ENCODE results near the gene CLCNKB.
"Not testable (repeated sequence)": the region's sequence is repeated elsewhere in the genome, so short reads cannot be mapped to it uniquely, and the experiment has no call there.

Gene CLCNKB

DNA sequence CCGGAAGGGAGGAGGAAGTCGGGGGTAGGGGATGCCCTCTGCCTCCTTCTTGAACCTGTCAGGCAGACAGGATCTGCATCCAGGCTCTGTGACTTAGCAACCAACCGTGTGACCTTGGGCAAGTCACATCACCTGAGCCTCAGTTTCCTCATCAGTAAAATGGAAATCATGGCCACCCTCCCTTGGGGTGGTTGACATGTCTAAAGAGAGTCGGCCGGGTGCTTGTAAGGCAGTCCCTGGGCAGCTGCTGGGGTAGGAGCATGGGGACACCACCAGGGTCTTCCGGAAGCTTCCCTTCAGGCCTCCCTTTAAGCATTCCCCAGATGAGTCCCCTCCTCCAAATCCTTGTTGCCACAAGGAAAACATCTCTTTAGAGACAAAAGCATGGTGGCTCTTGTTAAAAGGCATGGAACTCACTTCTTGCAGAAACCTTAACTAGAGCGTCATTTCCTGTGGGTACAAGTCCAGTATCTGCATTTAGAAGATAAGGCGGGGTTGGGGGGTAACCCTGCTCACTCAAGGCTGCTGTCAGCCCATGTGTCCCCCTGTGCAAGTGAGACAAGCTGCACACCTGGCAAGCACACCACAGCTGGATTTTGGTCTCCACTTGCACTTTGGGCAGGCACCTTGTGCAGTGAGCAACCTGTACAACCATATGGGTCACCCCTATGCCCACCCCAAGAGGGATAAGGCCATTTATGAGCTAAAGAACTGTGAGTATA is 10.4 kb downstream of the CLCNKB start:
- Histone ChIP-seq H3K9ac (ENCODE audit: low read depth, low read length) (no peak overlapping the region), H3K9me3 (replicated peaks; ENCODE audit: low read length) (no peaks in the 10 kb centered on the region), H3K27me3 (ENCODE audit: control insufficient read depth, insufficient read depth, low read length) (peaks cover 8% of the 10 kb centered on the region)

DNA sequence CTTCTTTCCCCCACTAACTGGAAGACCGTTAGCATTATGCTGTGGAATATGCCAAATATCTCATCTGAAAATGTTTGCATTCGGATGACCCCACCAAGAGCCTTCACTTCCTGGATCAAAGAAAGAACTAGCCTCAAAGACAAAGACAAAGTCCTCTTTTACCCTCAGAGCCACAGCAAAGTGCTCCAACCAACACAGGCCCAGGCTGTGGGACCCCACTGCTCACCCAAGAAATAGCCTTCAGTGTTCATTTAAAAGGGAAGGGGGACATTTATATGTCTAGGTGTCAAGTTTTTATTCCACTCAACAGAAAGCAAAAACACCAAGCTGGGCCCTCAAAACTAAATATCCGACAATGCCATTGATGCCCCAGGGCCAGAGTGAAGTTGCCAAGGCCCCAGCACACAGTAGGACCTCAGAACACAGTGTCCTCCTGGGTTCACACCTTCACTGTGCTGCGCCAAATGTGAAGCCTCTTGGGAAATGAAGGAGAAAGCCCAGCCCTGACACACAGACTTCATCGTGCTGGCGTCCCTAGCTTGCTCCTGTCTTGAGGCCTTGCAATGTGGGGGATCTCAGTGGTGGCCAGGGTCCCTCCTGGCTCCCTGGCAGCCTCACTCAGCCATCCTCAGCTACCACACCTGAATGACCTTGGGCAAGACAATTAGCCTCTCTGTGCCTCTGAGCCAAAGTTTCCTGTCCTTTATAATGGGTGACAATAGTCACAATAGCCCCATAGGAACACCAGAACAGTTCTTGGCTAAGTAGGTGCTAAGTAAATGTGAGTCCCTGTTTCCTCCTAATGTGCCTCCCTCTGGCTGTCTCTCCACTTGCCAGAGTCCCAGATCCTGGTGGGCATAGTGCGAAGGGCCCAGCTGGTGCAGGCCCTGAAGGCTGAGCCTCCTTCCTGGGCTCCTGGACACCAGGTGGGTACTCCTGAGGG is 11.3 kb downstream of the CLCNKB start:
- Histone ChIP-seq H3K9me3 (replicated peaks; ENCODE audit: low read length) (no peaks in the 10 kb centered on the region), H3K4me1 (ENCODE audit: control insufficient read depth, insufficient read depth, low read length) (no peaks in the 10 kb centered on the region), H3K4me3 (ENCODE audit: low read length) (no peak overlapping the region), H3K9ac (ENCODE audit: low read depth, low read length) (no peak overlapping the region), H3K27me3 (ENCODE audit: control insufficient read depth, insufficient read depth, low read length) (peaks cover 8% of the 10 kb centered on the region), H3K4me2 (ENCODE audit: low read length) (no peak overlapping the region), H3K36me3 (ENCODE audit: insufficient read depth, low read length) (no peaks in the 10 kb centered on the region)

More for the DNA sequence above, 10.4 kb downstream of the CLCNKB start:
- H3K4me1 ChIP-seq (ENCODE audit: control insufficient read depth, insufficient read depth, low read length), result peaks cover under 1% of the 10 kb centered on the region
- no peak overlapping the region for H3K4me3 ChIP-seq (ENCODE audit: low read length)
- no peaks in the 10 kb centered on the region for H3K36me3 ChIP-seq (ENCODE audit: insufficient read depth, low read length)
- no peak overlapping the region for H3K4me2 ChIP-seq (ENCODE audit: low read length)

DNA sequence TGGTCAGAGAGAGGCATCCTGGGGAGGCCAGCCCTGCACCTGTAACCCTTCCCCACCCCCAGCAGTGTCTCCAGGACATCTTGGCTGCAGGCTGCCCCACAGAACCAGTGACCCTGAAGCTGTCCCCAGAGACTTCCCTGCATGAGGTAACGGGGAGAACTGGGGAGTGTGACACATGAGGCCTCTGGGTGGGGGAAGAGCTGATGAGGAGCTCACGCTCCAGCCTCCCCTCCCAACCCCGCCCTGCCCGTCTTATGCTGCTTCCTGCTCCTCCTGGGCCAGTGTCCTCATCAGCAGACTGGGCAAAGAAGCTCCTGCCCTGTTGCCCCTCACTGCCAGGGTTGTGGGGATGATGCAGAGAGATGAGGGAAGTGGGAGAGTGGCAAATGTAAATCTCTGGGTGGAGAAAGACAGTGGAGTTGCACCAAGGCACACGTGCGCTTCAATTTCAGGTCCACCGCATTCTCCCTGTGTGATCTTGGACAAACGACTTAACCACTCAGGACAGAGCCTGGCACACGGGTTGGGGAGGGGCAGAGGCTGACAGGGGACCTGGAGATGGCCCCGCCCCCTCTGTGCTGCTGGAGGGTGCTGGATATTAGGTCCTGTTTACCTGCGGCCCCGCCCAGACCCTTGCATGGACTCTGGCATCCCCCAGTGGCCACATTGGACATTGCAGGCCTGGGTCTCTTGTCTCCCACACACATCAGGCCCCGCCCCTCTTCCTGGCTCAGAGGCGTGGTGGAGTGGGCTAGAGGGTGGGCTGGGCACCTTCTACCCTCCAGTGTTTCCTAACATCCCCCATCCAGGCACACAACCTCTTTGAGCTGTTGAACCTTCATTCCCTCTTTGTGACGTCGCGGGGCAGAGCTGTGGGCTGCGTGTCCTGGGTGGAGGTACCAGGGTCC is 12.3 kb downstream of the CLCNKB start:
- Histone ChIP-seq H3K4me2 (ENCODE audit: low read length) (no peak overlapping the region), H3K9ac (ENCODE audit: low read depth, low read length) (no peak overlapping the region), H3K4me3 (ENCODE audit: low read length) (no peak overlapping the region)

DNA sequence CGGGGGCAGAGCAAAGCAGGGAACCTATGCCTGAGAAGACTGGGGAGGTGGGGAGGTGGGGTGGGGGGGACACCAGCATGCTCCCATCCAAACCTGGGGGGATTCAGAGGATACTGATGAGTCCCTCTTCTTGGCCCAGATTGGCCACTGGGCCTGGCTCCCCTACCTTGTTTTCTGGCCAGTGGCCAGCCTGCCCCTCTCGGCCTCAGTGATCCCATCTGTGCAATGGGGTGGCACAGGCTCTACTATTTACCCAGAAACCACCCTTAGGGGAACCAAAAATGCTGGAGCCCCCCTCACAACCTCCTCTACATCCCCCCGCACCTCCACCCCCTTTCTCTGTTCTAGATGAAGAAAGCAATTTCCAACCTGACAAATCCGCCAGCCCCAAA is 12.9 kb downstream of the CLCNKB start:
- not testable (repeated sequence) for H3K9ac ChIP-seq (ENCODE audit: low read depth, low read length); H3K36me3 ChIP-seq (ENCODE audit: insufficient read depth, low read length); H3K4me1 ChIP-seq (ENCODE audit: control insufficient read depth, insufficient read depth, low read length); H3K9me3 ChIP-seq (replicated peaks; ENCODE audit: low read length); H3K27me3 ChIP-seq (ENCODE audit: control insufficient read depth, insufficient read depth, low read length); H3K4me2 ChIP-seq (ENCODE audit: low read length); H3K4me3 ChIP-seq (ENCODE audit: low read length)

More for the DNA sequence above, 12.3 kb downstream of the CLCNKB start:
- no peaks in the 10 kb centered on the region for H3K4me1 ChIP-seq (ENCODE audit: control insufficient read depth, insufficient read depth, low read length)
- H3K9me3 ChIP-seq (replicated peaks; ENCODE audit: low read length), result no peaks in the 10 kb centered on the region
- H3K27me3 ChIP-seq (ENCODE audit: control insufficient read depth, insufficient read depth, low read length), result peaks cover 8% of the 10 kb centered on the region
- H3K36me3 ChIP-seq (ENCODE audit: insufficient read depth, low read length), result no peaks in the 10 kb centered on the region

DNA sequence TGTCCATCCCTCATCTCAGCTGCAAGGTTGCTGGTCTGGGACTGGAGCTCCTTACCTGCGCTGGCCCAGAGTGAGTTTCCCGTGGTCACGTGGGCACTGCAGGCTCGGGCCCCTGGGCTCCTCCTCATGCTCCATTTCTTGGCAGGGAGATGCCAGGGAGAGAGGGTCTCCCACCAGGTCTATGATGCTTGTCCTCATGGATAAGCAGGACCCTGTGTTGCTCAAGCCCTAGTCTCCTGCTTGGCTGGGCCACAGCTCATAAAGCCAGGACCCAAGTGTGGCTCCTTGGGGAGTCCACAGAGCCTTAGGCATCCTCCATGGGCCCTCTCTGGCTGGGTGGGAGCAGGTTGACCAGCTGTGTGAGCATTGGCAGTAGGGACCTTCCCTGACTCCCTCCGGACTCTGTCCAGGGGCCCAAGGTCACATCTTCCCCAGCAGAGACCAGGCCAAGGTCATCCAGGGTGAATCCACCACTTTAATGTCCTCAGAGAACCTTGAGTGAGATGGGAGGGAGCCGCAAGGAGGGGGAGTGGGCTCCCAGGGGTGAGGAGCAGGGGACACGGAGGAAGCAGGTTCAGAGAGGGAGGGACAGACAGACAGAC is 13.8 kb downstream of the CLCNKB start:
- not testable (repeated sequence) for H3K4me2 ChIP-seq (ENCODE audit: low read length); H3K36me3 ChIP-seq (ENCODE audit: insufficient read depth, low read length); H3K9me3 ChIP-seq (replicated peaks; ENCODE audit: low read length); H3K4me3 ChIP-seq (ENCODE audit: low read length); H3K9ac ChIP-seq (ENCODE audit: low read depth, low read length); H3K4me1 ChIP-seq (ENCODE audit: control insufficient read depth, insufficient read depth, low read length); H3K27me3 ChIP-seq (ENCODE audit: control insufficient read depth, insufficient read depth, low read length)

DNA sequence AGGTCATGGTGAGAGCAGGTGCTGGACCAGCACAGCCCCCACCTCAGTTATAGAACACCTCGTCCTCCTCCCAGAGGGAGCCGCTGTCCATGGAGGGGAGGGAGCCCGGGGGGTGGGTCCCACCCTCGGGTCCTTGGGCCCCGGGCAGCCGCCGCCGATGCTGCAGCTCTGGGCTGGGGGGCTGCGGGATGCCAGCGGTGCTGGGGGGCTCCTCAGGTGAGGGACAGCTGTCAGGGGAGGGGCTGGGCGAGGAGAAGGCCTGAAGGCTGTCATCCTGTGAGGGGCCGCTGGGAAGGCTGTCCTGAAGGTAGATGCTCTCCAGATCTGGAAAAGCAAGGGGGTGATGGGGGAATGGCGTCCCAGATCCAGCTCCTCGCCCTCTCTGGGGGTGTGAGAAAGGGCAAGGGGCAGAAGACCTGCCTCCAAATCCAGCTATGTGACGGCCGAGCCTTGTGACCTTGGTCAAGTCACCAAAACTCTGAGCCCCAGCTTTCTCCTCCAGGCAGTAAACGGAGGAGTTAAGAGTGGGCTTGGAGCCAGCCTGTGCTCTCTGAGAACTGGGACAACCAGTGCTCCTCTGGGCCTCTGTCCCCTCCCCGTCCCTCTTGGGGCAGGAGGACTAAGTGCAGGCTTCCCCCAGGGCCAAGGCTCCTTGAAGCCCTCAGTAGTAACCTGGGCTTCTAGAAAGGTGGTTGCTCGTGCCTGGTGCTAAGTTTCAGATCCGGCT is 15.0 kb downstream of the CLCNKB start:
- not testable (repeated sequence) for H3K4me1 ChIP-seq (ENCODE audit: control insufficient read depth, insufficient read depth, low read length); H3K9ac ChIP-seq (ENCODE audit: low read depth, low read length); H3K4me3 ChIP-seq (ENCODE audit: low read length); H3K4me2 ChIP-seq (ENCODE audit: low read length); H3K36me3 ChIP-seq (ENCODE audit: insufficient read depth, low read length); H3K27me3 ChIP-seq (ENCODE audit: control insufficient read depth, insufficient read depth, low read length); H3K9me3 ChIP-seq (replicated peaks; ENCODE audit: low read length)

DNA sequence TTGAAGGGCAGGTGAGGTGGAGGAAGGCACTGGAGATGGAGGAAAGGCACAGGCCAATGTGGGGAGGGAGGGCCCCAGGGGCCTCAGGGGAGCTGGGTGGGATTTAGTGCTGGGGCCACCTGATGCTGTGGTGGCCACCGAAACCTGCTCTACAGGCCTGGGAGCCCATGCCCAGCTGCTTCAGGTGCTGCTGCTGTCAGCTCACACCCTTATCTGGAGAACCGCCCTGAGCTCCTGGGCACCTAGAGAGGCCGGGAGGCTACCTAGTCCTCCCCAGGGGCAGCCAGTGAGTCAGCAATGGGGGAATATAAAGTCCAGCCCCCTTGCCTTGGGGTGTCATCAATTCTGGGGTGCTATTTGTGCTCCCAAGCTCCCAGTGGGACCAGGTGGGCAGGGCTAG is 17.7 kb downstream of the CLCNKB start:
- Histone ChIP-seq H3K9ac (ENCODE audit: low read depth, low read length) (no peak overlapping the region), H3K27me3 (ENCODE audit: control insufficient read depth, insufficient read depth, low read length) (peaks cover 19% of the 10 kb centered on the region), H3K36me3 (ENCODE audit: insufficient read depth, low read length) (no peaks in the 10 kb centered on the region), H3K4me1 (ENCODE audit: control insufficient read depth, insufficient read depth, low read length) (no peaks in the 10 kb centered on the region), H3K9me3 (replicated peaks; ENCODE audit: low read length) (no peaks in the 10 kb centered on the region), H3K4me3 (ENCODE audit: low read length) (no peak overlapping the region), H3K4me2 (ENCODE audit: low read length) (no peak overlapping the region)

DNA sequence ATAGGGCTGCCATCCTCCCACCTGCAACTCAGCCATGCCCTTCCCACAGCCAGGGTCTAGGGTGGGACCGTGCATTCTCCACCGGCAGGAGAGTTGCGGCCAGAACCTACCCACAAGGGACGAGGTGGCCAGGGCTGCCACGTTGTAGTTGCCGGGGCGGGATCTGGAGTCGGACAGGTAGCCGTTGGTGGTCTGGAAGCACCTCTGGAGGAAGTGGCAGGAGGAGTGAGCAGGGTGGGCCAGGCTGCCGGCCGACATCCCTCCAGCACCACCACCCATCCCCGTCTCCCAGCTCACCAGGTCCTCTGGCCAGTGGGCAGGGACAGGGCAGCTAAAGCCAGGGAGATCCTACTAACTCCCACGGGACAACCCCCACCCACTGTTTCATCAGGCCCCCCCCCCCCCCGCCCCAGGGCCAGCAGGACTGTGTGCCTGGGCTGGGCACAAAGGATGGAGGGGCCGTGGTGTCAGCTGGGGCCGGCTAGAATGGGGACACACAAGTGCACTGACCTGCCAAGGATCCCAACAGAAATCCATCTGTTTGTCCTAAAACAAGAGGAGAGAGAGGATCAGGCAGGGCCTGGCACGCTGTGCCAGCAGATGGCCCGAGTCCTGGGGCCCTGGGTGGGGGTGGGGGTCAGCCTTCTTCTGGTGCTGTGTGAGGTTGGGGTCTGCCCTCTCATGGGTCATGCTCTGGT is 18.6 kb downstream of the CLCNKB start:
- H3K4me2 ChIP-seq (ENCODE audit: low read length); H3K4me3 ChIP-seq (ENCODE audit: low read length); H3K4me1 ChIP-seq (ENCODE audit: control insufficient read depth, insufficient read depth, low read length); H3K9me3 ChIP-seq (replicated peaks; ENCODE audit: low read length); H3K9ac ChIP-seq (ENCODE audit: low read depth, low read length); H3K36me3 ChIP-seq (ENCODE audit: insufficient read depth, low read length): not testable (repeated sequence)
- H3K27me3 ChIP-seq (ENCODE audit: control insufficient read depth, insufficient read depth, low read length), result peaks cover 19% of the 10 kb centered on the region

DNA sequence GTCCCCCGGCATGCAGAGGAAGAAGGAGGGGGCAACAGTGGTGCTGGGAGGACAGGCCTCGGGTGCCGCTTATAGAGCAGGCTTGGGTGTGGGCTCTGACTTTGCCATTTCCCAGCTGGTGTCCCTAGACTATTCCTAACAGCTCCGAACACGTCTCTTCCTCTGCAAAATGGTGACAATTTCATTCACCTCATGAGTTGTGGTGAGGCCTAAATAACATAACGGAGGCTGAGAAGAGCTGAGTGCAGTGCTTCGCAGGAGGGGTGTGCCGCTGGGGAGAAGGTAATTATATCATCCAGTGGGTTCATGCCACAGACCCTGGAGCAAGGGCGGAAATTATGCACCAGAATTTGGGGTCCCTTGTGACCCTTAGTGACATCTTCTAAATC is 19.1 kb downstream of the CLCNKB start:
- H3K36me3 ChIP-seq (ENCODE audit: insufficient read depth, low read length); H3K4me3 ChIP-seq (ENCODE audit: low read length); H3K9me3 ChIP-seq (replicated peaks; ENCODE audit: low read length); H3K4me1 ChIP-seq (ENCODE audit: control insufficient read depth, insufficient read depth, low read length); H3K4me2 ChIP-seq (ENCODE audit: low read length); H3K9ac ChIP-seq (ENCODE audit: low read depth, low read length): not testable (repeated sequence)
- H3K27me3 ChIP-seq (ENCODE audit: control insufficient read depth, insufficient read depth, low read length), result peaks cover 15% of the 10 kb centered on the region

DNA sequence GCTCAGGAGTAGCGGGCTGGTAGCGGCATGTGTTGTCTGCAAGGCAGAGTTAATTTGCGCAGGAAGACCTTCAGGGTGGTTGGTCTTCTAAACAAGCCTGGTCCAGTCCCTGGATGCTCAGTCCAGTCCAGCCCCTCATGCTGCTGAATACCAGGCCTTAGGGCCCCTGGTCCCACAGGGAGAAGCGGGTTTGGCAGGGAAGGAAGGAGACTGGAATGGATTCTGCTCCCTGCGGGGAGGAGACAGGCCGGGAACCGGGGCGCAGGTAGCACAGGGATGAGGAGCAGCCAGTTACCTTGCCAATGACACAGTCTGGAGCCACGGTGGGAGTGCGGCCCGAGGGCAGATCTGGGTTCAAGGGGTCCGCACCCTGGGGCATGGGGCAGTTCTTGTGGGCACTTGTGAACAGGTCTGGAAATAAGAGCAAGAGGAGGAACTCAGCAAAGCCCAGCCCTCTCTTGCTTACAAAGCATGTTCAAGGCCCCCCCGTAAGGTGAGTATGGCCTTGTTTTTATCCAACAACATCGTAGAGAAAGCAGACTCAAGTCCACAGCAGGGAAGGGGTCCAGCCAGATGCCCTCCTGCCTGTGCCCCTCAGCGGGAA is 19.7 kb downstream of the CLCNKB start:
- Histone ChIP-seq H3K27me3 (ENCODE audit: control insufficient read depth, insufficient read depth, low read length) (peaks cover 15% of the 10 kb centered on the region), H3K4me2 (ENCODE audit: low read length) (no peak overlapping the region), H3K9ac (ENCODE audit: low read depth, low read length) (no peak overlapping the region), H3K9me3 (replicated peaks; ENCODE audit: low read length) (no peaks in the 10 kb centered on the region), H3K4me3 (ENCODE audit: low read length) (no peak overlapping the region), H3K4me1 (ENCODE audit: control insufficient read depth, insufficient read depth, low read length) (peaks cover 14% of the 10 kb centered on the region), H3K36me3 (ENCODE audit: insufficient read depth, low read length) (no peaks in the 10 kb centered on the region)
